Activated CD8-positive, alpha-beta memory T cell treated with anti-CD3 and anti-CD28 coated beads, Interleukin-2, amount 50 U/mL, for 48 hours (primary cell): ENCODE measurements around the gene THBD.
A peak's percentile ranks its signal among the peaks of the same experiment; 100 is the strongest.

Experiments
- DNase-seq: peaks from one replicate; pipeline ENCODE4 v3.0.0-alpha.2; 2020

The THBD gene

GRCh38 chr20:23049201-23050075 lies at the start of gene THBD:
TSS of gene THBD (minus strand) at chr20:23049672. CDS start at chr20:23049504, 168 bp downstream.
- no peak for DNase-seq

GRCh38 chr20:23097636-23098580 lies 48.4 kb upstream of the THBD start:
- DNase-seq, result no peak

DNA sequence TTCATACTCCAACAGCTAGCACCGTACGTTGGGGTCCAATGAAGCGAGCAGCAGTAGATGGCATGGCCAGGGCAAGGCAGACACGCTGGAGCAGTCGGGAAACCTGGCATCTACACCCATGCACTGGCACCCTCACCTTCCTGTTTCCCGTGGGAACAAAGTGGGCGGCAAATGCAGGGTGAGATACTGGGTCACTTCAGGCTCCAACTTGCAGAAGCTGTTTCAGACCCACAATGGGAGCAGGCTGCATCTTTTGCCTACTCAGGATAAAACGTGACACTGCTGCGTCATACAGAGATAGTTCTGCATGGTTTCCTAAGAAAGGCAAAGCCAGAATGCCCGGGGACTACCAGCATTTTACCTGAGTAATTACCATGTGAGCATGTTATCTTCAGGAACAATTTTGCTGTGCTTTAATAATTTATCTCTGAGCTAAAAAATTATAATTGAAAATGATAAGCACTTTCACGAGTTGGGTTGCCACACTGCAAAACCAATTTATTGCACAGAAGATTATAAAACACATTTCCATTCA lies 47.6 kb upstream of the THBD start:
- no peak for DNase-seq

DNA sequence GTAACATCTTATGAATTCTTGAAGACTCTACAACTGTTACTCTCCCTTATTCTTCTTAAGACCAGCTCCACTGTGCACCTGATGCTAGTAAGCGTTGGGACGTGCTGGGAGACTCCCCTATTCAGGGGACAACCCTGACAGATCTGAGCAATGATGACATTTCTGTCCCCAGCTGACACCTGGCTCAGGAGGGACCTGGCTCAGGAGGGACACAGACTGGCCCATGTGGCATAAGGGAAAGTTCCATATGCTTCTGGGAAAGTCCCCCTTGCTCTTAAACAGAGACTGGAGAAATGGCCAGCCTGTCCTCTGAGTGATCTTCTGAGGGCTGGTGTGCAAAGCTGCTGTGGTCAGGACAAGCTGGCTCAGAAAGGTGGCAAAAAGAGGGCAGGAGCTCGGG lies 46.6 kb upstream of the THBD start:
- no peak for DNase-seq

DNA sequence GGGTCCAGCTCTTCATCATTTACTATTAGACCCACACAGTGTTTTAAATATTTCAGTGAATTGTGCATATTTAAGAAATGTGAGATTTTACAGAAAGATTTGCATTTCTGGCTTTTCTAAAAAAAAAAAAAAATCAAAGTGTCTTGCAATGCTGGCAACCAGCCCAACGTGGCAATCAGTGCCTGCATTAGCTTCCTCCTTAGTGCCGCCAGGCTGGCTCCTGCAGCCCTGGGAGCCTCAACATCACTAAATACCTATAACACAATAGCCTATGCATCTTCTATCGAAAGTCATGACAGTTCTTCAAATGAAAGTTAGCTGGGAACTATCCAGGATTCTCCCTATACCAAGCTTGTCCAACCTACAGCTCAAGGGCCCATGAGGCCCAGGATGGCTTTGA lies 46.0 kb upstream of the THBD start:
- no peak for DNase-seq

DNA sequence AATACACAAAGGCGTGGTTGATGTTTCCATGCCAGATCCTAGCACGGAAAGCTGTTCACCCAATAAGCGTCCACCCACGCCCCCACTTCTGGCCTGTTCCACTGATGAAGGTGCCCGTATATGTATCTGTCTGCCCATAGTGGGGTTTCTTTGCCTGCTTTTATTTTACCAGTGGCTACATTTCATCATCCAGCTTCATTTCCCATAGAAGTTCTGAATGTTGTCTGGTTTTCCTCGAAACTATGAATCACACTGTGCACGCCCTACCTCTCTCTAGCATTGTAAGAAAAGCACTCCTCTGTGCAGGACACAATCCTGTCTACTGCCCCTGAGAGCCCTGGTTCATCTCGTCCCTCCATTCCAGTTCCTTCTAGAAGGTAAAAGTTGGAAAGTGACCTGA lies 45.5 kb upstream of the THBD start:
- no peak for DNase-seq

DNA sequence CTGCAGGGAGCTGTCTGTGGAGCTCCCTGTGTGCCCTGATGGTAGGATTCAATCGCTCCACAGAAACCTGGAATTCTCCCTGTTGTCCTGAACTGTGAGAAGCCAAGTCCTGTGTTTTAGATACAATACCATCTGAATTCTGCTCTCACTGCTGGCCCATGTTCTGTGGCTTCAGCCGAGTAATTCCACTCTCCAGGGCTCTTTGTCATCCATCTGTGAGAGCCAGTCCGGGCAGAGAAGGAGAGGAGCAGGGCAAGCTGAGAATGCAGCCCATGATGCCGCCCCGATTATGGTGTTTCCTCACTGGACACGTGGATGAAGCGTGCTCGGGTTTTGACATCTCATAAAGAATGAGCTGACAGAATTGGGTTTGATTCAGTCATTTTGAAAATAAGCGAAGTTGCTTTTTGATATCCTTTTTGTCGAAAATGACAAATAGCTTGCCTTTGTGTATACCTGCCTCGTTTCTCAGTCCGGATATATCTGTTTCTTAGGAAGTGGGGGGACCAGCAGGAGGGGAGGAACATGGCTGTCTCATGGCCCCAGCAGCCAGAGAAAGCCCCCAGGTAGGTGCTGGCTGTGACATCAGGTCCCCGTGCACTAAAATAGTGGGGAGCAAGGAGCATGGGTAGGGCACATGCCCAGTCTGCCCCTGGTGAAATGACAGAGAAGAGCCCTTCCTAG lies 44.9 kb upstream of the THBD start:
- DNase-seq, result no peak

DNA sequence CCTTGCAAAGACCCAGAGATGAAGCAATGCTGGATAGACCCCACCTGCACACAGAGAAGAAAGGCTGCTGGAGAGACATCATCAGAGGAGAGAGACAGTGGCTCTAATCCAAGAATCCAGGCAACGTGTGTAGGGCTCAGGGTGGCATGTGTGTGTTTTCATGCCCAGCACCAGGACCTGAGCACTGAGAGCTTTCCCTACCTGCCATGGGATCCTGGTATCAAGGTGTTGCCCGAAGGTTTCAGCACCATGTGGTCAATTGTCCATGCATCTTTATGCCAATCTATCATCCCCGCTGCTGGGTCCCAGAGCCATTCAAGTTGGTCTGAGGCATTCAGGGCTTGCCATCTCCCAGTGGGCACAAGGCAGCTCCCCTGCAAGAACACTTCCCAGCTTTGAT lies 44.1 kb upstream of the THBD start:
- no peak for DNase-seq

GRCh38 chr20:23092861-23093495 lies 43.5 kb upstream of the THBD start:
- no peak for DNase-seq

GRCh38 chr20:23092384-23092756 lies 42.9 kb upstream of the THBD start:
- DNase-seq, result no peak

- no peak for DNase-seq
These were observed 42.4 kb upstream of the THBD start for GRCh38 chr20:23091721-23092383.

DNA sequence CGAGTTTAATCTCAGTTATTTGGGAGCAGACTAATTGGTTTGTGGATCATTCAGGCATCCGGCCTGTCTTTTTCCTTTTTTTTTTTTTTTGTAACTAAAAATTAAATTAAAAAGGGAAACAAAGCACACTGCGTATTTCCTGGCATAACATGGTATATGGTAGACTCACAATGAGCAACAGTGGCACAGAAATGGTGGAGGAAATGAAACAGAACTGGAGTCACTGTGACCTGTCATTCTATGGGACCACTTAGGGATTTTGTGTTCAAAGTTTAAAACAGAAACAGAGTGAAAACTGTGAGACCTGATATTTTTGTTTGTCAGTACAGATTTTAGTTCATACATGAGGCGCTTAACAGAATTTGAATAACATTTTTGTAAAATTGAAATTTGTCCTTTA lies 41.4 kb upstream of the THBD start:
- DNase-seq, result no peak

- no peak for DNase-seq
These were observed 40.7 kb upstream of the THBD start for GRCh38 chr20:23090147-23090546.

- no peak for DNase-seq
These were observed 39.4 kb upstream of the THBD start for GRCh38 chr20:23088866-23089265.

GRCh38 chr20:23087587-23088251 lies 38.2 kb upstream of the THBD start:
- DNase-seq, result no peak

DNA sequence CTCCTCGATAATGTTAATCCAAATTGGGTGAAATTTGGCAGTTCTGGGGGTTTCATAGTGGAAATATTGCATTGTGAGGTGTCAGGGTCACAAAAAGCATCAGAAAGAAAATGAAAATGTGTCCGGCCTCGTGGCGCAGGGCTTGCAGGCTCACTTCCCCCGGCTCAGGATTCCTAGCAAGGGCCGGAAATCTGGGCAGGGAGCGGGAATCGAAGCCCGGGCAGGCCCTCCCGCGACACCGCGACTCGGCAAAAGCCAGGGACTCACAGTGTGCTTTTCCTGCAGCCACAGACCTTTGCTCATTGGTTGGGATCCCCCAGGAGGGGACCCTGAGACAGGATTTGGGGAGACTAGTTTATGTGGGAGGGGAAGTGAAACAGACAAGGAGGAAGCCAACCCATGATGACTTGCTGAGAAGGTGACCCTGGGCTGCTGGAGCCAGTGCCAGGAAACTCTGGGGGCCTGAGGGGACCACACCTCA lies 37.5 kb upstream of the THBD start:
- no peak for DNase-seq

GRCh38 chr20:23086056-23086566 lies 36.6 kb upstream of the THBD start, which contains the start of gene CD93:
TSS of gene CD93 (minus strand) at chr20:23086324. CDS start at chr20:23086192, 132 bp downstream.
- DNase-seq, result peak; percentile 55

GRCh38 chr20:23085436-23086055 lies 36.1 kb upstream of the THBD start:
- no peak for DNase-seq

DNA sequence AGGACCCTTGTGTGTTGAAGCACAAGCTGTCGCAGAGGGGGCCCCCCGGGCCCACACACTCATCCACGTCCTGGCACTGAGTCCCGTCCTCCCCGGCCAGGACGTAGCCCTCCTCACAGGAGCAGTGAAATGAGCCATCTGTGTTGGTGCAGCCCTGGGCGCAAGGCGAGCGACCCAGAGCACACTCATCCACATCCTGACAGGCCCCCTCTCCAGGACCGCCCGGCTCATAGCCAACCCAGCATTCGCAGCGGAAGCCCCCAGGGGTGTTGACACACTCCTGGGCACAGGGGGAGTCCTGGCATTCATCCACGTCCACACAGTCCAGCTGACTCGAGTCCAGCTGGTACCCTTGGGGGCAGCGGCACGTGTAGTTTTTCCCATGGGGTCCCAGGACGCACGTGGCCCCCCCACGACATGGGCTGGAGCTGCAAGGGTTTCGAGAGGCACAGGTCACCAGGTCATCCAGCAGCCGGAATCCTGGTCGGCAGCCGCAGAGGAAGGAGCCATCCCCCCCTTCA lies 35.4 kb upstream of the THBD start:
- DNase-seq, result no peak

- no peak for DNase-seq
These were observed 34.9 kb upstream of the THBD start for GRCh38 chr20:23084282-23084844.
